ENCODE data around the gene MCRIP2. TPM values are rescaled to one million over a fixed set of nuclear protein-coding genes. Genes with fewer than 3 reads are reported as not detected.

MCRIP2 gene
- total RNA-seq, 1 experiment from 2014 or later, result 22.4 TPM

DNA sequence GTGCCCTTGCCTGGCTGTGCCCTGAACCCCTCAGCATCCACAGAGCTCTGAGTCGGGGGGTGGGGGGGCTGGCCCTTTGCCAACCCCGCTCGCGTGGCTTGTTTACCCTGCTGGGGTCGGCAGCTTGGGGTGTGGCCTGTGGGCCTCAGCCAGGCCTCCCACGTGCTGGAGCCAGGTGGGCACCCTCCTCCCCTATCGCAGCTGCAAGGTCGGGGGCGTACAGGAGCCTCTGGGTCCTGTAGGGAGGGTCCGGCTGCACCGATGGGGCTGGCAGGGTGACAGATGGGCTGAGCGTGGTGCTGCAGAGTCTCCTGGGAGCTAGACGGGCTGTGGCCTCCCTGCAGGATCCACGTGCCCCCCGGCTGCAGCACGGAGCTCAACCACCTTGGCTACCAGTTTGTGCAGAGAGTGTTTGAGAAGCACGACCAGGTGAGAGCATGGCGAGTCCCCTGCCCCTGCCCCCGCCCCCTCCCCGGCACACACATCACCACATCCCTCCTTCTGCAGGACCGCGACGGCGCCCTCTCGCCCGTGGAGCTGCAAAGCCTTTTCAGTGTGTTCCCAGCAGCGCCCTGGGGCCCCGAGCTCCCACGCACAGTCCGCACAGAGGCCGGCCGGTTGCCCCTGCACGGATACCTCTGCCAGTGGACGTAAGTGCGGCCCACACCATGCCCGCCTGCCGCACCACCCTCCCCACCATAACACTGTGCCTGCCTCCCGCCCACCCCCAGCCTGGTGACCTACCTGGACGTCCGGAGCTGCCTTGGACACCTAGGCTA is 29.9 kb downstream of the MCRIP2 start:
- Histone ChIP-seq H3K36me3 (ENCODE audit: insufficient read depth, low read length, poor library complexity, severe bottlenecking) (peaks cover 46% of the 10 kb centered on the region), H3K9me3 (ENCODE audit: low read depth, low read length, poor library complexity, severe bottlenecking) (no peaks in the 10 kb centered on the region), H3K27me3 (replicated peaks; ENCODE audit: insufficient read depth, low read depth, low read length, poor library complexity) (no peaks in the 10 kb centered on the region), H3K4me3 (ENCODE audit: low read depth, low read length, poor library complexity, severe bottlenecking) (no peak overlapping the region), H3K4me1 (ENCODE audit: insufficient read depth, low read length, poor library complexity, severe bottlenecking) (peaks cover 11% of the 10 kb centered on the region), H3K27ac (ENCODE audit: low read depth, low read length, poor library complexity, severe bottlenecking) (no peak overlapping the region)
- no peak for DNase-seq (ENCODE audit: low spot score)
- no peak for TF ChIP-seq EZH2 (IDR thresholded peaks at IDR 0.05; ENCODE audit: borderline replicate concordance, low read depth, low read length, poor library complexity, severe bottlenecking)
- TF ChIP-seq, protein P1, sequence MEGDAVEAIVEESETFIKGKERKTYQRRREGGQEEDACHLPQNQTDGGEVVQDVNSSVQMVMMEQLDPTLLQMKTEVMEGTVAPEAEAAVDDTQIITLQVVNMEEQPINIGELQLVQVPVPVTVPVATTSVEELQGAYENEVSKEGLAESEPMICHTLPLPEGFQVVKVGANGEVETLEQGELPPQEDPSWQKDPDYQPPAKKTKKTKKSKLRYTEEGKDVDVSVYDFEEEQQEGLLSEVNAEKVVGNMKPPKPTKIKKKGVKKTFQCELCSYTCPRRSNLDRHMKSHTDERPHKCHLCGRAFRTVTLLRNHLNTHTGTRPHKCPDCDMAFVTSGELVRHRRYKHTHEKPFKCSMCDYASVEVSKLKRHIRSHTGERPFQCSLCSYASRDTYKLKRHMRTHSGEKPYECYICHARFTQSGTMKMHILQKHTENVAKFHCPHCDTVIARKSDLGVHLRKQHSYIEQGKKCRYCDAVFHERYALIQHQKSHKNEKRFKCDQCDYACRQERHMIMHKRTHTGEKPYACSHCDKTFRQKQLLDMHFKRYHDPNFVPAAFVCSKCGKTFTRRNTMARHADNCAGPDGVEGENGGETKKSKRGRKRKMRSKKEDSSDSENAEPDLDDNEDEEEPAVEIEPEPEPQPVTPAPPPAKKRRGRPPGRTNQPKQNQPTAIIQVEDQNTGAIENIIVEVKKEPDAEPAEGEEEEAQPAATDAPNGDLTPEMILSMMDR (conservative IDR thresholded peaks at IDR 0.05; ENCODE audit: low read depth, low read length), result no peak
- intact Hi-C loops (cut with micrococcal nuclease; ENCODE audit: unreplicated experiment), result no loop called here
- ChIA-PET POLR2A (ENCODE audit: low non-redundant PET) (no interaction called here), CTCF (no interaction called here)
- BruUV-seq (replicated peaks), result no TSS peak

DNA sequence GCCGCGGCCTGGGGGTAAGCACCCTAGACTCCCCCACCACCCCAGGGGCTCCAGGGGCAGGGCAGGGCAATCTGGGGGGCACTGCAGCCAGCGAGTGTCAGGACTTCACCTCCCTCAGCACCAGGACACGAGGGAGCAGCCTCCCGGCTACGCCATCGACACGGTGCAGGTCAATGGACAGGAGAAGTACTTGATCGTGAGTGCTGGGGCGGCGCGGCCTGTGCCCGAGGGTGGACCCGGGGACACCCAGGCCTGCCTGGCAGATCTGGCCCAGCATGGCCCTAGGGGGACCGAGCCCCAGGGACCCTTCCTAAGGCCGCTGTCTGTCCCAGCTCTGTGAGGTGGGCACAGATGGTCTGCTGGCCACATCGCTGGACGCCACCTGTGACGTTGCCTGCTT is 30.7 kb downstream of the MCRIP2 start:
- no peak overlapping the region for H3K4me3 ChIP-seq (ENCODE audit: low read depth, low read length, poor library complexity, severe bottlenecking)
- H3K27me3 ChIP-seq (replicated peaks; ENCODE audit: insufficient read depth, low read depth, low read length, poor library complexity), result no peaks in the 10 kb centered on the region
- intact Hi-C loops (cut with micrococcal nuclease; ENCODE audit: unreplicated experiment), result no loop called here
- CTCF ChIA-PET, result no interaction called here
- peaks cover 8% of the 10 kb centered on the region for H3K4me1 ChIP-seq (ENCODE audit: insufficient read depth, low read length, poor library complexity, severe bottlenecking)
- no peaks in the 10 kb centered on the region for H3K9me3 ChIP-seq (ENCODE audit: low read depth, low read length, poor library complexity, severe bottlenecking)
- DNase-seq (ENCODE audit: low spot score), result no peak
- BruUV-seq (replicated peaks), result no TSS peak
- POLR2A ChIA-PET (ENCODE audit: low non-redundant PET), result no interaction called here
- peaks cover 46% of the 10 kb centered on the region for H3K36me3 ChIP-seq (ENCODE audit: insufficient read depth, low read length, poor library complexity, severe bottlenecking)
- TF ChIP-seq EZH2 (IDR thresholded peaks at IDR 0.05; ENCODE audit: borderline replicate concordance, low read depth, low read length, poor library complexity, severe bottlenecking), result no peak
- TF ChIP-seq, protein P1 (conservative IDR thresholded peaks at IDR 0.05; ENCODE audit: low read depth, low read length), result no peak
- no peak overlapping the region for H3K27ac ChIP-seq (ENCODE audit: low read depth, low read length, poor library complexity, severe bottlenecking)

DNA sequence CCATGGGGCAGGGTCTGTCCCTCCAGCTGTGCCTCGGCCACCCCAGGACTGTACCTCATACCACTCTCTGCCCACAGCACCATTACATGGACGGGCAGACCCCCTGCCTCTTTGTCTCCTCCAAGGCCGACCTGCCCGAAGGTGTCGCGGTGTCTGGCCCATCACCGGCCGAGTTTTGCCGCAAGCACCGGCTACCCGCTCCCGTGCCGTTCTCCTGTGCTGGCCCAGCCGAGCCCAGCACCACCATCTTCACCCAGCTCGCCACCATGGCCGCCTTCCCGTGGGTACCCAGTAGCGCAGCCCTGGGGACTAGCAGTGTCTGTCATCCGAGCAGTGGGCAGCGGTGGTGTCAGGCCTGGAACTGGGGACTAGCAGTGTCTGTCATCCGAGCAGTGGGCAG is 31.2 kb downstream of the MCRIP2 start:
- Histone ChIP-seq H3K27me3 (replicated peaks; ENCODE audit: insufficient read depth, low read depth, low read length, poor library complexity) (no peaks in the 10 kb centered on the region), H3K4me1 (ENCODE audit: insufficient read depth, low read length, poor library complexity, severe bottlenecking) (peaks cover 8% of the 10 kb centered on the region), H3K36me3 (ENCODE audit: insufficient read depth, low read length, poor library complexity, severe bottlenecking) (peaks cover 46% of the 10 kb centered on the region), H3K27ac (ENCODE audit: low read depth, low read length, poor library complexity, severe bottlenecking) (no peak overlapping the region), H3K9me3 (ENCODE audit: low read depth, low read length, poor library complexity, severe bottlenecking) (no peaks in the 10 kb centered on the region), H3K4me3 (ENCODE audit: low read depth, low read length, poor library complexity, severe bottlenecking) (no peak overlapping the region)
- no peak for DNase-seq (ENCODE audit: low spot score)
- ChIA-PET CTCF (no interaction called here), POLR2A (ENCODE audit: low non-redundant PET) (no interaction called here)
- no TSS peak for BruUV-seq (replicated peaks)
- intact Hi-C loops (cut with micrococcal nuclease; ENCODE audit: unreplicated experiment), result no loop called here
- TF ChIP-seq, protein P1 (conservative IDR thresholded peaks at IDR 0.05; ENCODE audit: low read depth, low read length), result no peak
- TF ChIP-seq EZH2 (IDR thresholded peaks at IDR 0.05; ENCODE audit: borderline replicate concordance, low read depth, low read length, poor library complexity, severe bottlenecking), result no peak

Data from A673 (cell line).